Prostate gland (tissue), 2 donors: ENCODE measurements around the gene CAPN5. TPM values are rescaled to one million over a fixed set of nuclear protein-coding genes. Genes with fewer than 3 reads are reported as not detected.

ENCODE experiments used
- DNase-seq: peaks from one replicate; pipeline ENCODE4 v3.0.0-alpha.2; 2019; ENCODE audit warnings: low spot score
- H3K27ac ChIP-seq, 2 donors: fragments of 200-600 bp; sonication (generic); 2 replicates each; pipeline ENCODE4 v1.5.1; 2017 to 2019
- H3K27me3 ChIP-seq: fragments of 200-600 bp; sonication (generic); replicated peaks from 2 replicates; pipeline ENCODE4 v1.5.1; 2019; ENCODE audit not compliant: insufficient read depth
- H3K36me3 ChIP-seq, 2 donors: fragments of 200-600 bp; sonication (generic); 1 replicate in 1 of 2; 2 replicates in 1 of 2; pipeline versions ENCODE4 v1.5.1 to v1.8.1; 2017 to 2019
- H3K4me1 ChIP-seq: fragments of 200-600 bp; sonication (generic); replicated peaks from 2 replicates; pipeline ENCODE4 v1.5.1; 2019
- H3K4me3 ChIP-seq, 2 donors: fragments of 200-600 bp; sonication (generic); 2 replicates each; pipeline ENCODE4 v1.5.1; 2017 to 2019
- H3K9me3 ChIP-seq: fragments of 200-600 bp; sonication (generic); 2 replicates; pipeline ENCODE4 v1.5.1; 2017
- POLR2A ChIP-seq: fragments of 450-650 bp; IDR thresholded peaks from one replicate; pipeline ENCODE4 v1.6.1; 2016; ENCODE audit warnings: antibody characterized with exemption, mild to moderate bottlenecking
- POLR2AphosphoS5 ChIP-seq: sonication (generic); formaldehyde crosslinking; IDR thresholded peaks from one replicate; pipeline ENCODE4 v1.6.1; 2017; ENCODE audit warnings: antibody characterized with exemption
- WGBS: methylation state at CpG from one replicate; pipeline ENCODE4 v1.1.5; 2018; 5-methylcytosine and 5-hydroxymethylcytosine counted together
- intact Hi-C: fragments of 100-400 bp; cut with DNase I; formaldehyde crosslinking; loops from one replicate; pipeline ENCODE4 v1.14.2; 2022
- total RNA-seq, 2 donors: library from RNA; depleted of rRNA; stranded (reverse); fragments of >200 nt; gene quantifications; one replicate each; pipeline ENCODE4 v1.1.0, GENCODE V29; 2016
- TF ChIP-seq, protein P1 (sequence below), 4 experiments: fragments of 200-600 bp in 2 of 4; fragments of 450-650 bp in 2 of 4; sonication (generic) in 2 of 4; IDR thresholded peaks; 1 replicate in 3 of 4; 2 replicates in 1 of 4; pipeline ENCODE4 v1.5.1; 2016 to 2019; ENCODE audit warnings: antibody characterized with exemption in 4 of 4, mild to moderate bottlenecking in 2 of 4, moderate library complexity in 2 of 4

The CAPN5 gene
- total RNA-seq, 2 donors from 2014 or later: 28.6 to 83.5 TPM

GRCh38 chr11:77163271-77163670 lies 96.5 kb downstream of the CAPN5 start:
- no peaks in the 10 kb centered on the region for H3K4me1 ChIP-seq
- intact Hi-C loops: no loop called here
- no peak for DNase-seq
- no peaks in the 10 kb centered on the region for H3K9me3 ChIP-seq
- H3K36me3 ChIP-seq: no peaks in the 10 kb centered on the region
- H3K4me3 ChIP-seq: no peak overlapping the region
- no peak overlapping the region for H3K27ac ChIP-seq
- 83% methylated on average over 6 of the region's 6 CpGs for WGBS
- TF ChIP-seq, protein P1, sequence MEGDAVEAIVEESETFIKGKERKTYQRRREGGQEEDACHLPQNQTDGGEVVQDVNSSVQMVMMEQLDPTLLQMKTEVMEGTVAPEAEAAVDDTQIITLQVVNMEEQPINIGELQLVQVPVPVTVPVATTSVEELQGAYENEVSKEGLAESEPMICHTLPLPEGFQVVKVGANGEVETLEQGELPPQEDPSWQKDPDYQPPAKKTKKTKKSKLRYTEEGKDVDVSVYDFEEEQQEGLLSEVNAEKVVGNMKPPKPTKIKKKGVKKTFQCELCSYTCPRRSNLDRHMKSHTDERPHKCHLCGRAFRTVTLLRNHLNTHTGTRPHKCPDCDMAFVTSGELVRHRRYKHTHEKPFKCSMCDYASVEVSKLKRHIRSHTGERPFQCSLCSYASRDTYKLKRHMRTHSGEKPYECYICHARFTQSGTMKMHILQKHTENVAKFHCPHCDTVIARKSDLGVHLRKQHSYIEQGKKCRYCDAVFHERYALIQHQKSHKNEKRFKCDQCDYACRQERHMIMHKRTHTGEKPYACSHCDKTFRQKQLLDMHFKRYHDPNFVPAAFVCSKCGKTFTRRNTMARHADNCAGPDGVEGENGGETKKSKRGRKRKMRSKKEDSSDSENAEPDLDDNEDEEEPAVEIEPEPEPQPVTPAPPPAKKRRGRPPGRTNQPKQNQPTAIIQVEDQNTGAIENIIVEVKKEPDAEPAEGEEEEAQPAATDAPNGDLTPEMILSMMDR (IDR thresholded peaks at IDR 0.05): no peak
- no peak for TF ChIP-seq POLR2A
- TF ChIP-seq POLR2AphosphoS5: no peak
- no peaks in the 10 kb centered on the region for H3K27me3 ChIP-seq

DNA sequence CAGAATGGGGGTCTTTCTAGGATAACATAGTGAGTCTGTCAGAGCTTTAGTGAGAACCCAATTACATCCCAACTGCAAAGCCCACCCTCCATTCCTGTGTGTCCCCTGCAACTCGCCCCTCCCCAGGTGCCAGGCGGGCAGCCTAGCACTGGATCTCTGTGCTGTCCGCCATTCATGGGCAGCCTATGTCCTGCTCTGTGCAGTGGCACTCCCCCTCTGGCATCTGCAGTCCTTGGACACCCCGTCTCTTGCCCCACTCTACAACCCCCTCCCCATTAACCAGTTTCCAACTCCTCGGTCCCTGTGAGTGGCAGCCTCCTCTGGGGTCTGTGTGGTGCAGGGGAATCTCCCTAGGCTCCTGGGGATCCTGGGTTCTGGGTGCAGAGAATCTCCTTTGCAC lies 98.3 kb downstream of the CAPN5 start:
- no peak for DNase-seq
- H3K9me3 ChIP-seq: no peaks in the 10 kb centered on the region
- intact Hi-C loops: no loop called here
- H3K27me3 ChIP-seq: no peaks in the 10 kb centered on the region
- WGBS: 84% methylated on average over 5 of the region's 5 CpGs
- no peaks in the 10 kb centered on the region for H3K36me3 ChIP-seq
- no peak overlapping the region for H3K27ac ChIP-seq
- no peak overlapping the region for H3K4me3 ChIP-seq
- no peak for TF ChIP-seq POLR2AphosphoS5
- no peak for TF ChIP-seq POLR2A
- TF ChIP-seq, protein P1 (IDR thresholded peaks at IDR 0.05): no peak
- no peaks in the 10 kb centered on the region for H3K4me1 ChIP-seq

GRCh38 chr11:77166021-77166420 lies 99.2 kb downstream of the CAPN5 start:
- Histone ChIP-seq H3K27ac (no peak overlapping the region), H3K27me3 (no peaks in the 10 kb centered on the region), H3K4me3 (no peak overlapping the region), H3K4me1 (no peaks in the 10 kb centered on the region), H3K36me3 (no peaks in the 10 kb centered on the region), H3K9me3 (no peaks in the 10 kb centered on the region)
- no peak for DNase-seq
- intact Hi-C loops: no loop called here
- TF ChIP-seq, protein P1 (IDR thresholded peaks at IDR 0.05): no peak
- no peak for TF ChIP-seq POLR2A
- no peak for TF ChIP-seq POLR2AphosphoS5
- 87% methylated on average over 5 of the region's 8 CpGs for WGBS

DNA sequence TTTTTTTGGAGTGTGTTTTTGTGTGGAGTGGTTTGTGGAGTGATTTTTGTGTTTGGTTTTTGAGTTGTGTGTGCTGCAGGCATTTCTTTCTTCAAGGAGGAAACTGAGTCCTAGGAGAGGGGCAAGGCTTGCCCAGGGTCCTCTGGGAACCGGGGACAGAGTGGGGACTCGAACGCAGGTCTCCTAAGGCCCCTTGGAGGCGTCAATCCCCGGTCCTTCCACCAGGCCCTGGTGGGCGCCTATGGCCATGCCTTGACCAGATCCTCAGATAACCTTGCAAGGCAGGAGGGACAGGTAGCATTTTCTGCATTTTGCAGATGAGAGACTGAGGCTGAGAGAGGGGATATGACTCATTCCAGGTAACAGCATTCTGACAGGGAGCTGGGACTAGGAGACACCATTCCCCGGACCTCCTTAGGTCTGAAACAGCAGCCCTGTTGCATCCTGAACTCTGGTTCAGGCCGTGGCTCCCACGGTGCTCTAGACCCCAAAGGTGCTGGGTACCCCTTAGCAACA lies 100.4 kb downstream of the CAPN5 start:
- no peak for DNase-seq
- H3K27ac ChIP-seq: no peak overlapping the region
- no peaks in the 10 kb centered on the region for H3K36me3 ChIP-seq
- H3K4me1 ChIP-seq: no peaks in the 10 kb centered on the region
- TF ChIP-seq POLR2A (no peak), POLR2AphosphoS5 (no peak)
- TF ChIP-seq, protein P1 (IDR thresholded peaks at IDR 0.05): no peak
- no peaks in the 10 kb centered on the region for H3K9me3 ChIP-seq
- H3K27me3 ChIP-seq: no peaks in the 10 kb centered on the region
- WGBS: 95% methylated on average over 9 of the region's 9 CpGs
- H3K4me3 ChIP-seq: no peak overlapping the region
- intact Hi-C loops: no loop called here

DNA sequence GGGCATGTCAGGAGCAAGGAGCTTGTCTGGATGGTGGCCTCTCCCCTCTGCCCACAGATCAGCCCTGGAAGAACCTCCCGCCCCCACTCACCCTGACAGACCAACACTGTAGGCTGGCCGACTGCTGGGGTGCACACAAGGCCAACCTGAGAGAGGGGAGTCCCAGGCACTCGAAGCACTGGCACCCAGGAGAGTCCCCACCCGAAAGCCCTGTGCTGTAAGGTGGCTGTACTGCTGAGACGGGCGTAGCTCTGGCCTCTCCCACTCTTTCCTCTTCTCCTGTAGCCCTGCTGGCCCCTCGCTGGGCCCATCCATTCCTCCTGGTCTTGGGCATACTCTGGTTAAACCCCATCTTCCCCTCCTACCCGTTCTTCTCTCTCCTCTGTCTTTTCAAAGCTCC lies 101.0 kb downstream of the CAPN5 start:
- 86% methylated on average over 8 of the region's 8 CpGs for WGBS
- H3K36me3 ChIP-seq: no peaks in the 10 kb centered on the region
- DNase-seq: no peak
- no peaks in the 10 kb centered on the region for H3K4me1 ChIP-seq
- H3K9me3 ChIP-seq: no peaks in the 10 kb centered on the region
- no peak for TF ChIP-seq POLR2A
- TF ChIP-seq, protein P1 (IDR thresholded peaks at IDR 0.05): no peak
- no peak for TF ChIP-seq POLR2AphosphoS5
- H3K4me3 ChIP-seq: no peak overlapping the region
- no peak overlapping the region for H3K27ac ChIP-seq
- H3K27me3 ChIP-seq: no peaks in the 10 kb centered on the region
- intact Hi-C loops: no loop called here
